ENCODE measurements around the gene COMMD8.

COMMD8 gene

DNA sequence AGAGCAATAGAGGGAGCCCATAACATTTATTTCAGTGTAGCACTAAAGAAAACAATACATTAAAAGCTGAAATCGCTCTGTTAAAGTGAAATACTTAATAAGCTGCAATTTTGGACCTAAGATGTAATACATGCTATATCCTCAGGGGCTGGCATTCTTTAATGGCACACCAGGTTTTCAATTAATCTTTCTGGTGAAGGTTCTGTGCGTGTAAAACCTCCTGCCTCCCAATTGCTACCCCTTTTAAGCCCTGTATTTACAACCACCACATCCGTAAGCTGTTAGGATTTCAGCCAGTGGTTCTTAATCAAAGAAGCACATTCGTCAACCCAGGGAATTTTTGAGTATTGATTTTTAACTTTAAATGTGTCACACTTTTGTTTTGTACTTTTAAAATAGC is 7.6 kb upstream of the COMMD8 start:
- no peak for DNase-seq

DNA sequence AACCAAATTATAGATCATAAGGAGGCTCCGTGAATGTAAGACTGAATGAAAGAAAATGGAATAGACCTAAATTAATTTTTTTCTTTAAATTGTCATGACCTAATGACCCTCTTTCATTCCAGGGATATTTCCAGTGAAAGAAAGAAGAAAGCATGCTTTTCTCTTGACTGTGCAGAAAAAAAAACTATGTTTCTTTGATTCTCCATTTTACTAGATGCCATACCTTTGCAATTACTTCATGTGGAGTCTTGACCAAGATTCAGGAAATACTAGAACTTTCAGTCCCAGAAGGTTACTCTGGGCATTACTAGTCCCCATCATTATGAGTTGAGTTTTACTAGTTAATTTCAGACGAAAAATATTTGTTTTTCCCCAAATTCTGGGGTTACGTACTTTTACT is 6.4 kb upstream of the COMMD8 start:
- no peak for DNase-seq

DNA sequence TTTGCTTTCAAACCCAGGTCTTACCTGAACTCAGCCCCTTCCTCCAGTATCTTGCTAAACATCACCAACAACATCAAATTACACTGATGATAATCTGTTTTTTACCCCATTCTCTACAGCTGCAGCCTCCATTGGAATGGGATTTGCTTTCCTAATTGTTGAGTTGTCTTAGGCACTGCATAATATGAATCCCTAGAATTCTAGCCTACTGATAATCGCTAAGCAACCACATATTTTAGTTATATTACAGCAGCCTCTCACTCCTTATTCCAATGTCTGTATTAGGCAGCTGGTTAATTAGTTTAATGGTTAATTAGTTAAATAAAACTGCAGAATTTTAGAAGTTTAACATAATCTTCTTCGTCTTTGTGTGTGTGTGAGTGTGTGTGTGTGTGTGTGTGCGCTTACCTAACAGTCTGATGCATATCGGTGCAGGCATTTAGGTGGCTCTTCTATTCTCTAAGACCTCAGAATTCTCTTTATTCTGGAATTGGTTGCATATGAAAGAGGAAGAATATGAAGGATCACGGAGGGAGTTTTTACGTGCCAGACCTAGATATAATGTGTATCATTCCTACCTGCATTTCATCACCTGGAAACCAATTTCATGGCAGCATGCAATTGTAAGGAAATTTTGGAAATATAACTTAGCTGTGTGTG is 5.3 kb upstream of the COMMD8 start:
- no peak for DNase-seq

DNA sequence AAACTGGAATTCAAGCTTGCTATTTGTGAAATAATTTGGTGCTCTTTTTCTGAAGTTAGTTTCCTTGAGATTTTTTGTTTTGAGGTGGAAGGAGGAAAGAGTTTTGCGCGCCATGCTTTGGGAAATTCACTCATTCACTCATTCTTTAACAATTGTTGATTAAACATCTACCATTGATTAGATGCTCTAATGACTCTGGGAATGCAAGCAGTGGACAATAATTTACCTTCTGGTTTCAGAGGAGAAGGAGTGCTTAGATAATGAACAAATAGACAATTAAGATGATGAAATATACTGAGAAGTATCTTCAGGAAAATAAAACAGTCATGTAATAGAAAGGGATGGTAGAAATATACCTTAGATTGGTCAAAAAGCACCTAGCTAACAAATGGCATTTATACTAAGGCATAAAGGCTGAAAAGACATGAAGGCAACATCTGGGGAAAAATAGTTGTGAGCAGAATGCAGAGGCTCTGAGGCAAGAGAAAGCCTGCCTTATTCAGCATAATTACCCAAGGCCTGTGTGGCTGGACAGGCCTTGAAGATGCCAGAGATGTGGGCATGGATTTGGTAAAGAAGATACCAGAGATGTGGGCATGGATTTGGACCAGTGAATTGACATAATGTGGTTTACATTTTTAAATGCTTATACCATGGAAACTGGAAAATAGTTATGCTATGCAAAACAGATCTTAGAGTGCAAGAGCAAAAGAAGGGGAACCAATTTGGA is 2.7 kb upstream of the COMMD8 start:
- no peak for DNase-seq

DNA sequence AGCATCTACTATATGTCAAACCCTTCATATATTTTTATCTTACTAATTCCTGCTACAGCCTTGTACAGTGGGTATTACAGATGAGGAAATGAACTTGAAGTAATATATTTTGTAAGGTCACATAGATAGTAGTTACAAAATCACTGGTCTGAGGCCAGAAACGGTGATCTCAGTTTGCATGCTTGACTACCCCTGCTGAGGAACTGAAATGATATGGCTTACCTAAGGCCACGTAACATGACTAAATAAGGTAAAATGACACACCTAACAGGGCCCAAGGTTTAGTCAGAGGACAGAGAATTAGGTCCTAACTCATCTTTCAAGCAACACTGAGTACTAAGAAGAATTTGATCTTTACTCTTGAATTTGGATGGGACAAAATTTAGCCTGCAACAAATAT is 1.5 kb upstream of the COMMD8 start:
- DNase-seq, result no peak

DNA sequence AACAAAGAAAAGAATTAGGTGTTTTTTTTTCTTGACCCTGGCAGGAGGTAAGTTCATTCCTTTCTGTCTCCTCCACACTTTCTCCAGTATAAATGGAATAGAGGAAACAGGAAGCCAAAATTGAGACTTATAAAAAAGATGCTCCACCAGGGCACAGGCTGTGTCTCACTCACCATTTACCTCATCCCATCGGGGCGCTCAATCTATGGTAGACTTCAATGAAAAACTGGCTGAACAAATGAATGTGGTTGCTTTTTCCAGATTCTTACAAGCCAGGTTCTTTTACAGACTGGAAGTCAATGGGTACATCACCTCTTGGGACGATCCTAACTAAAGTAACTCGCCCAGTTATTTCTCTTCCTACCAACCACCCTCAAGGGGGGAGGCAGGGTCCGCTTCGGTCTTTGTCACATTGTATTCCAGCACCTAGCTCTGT is 685 bp downstream of the COMMD8 start:
- DNase-seq, result no peak

DNA sequence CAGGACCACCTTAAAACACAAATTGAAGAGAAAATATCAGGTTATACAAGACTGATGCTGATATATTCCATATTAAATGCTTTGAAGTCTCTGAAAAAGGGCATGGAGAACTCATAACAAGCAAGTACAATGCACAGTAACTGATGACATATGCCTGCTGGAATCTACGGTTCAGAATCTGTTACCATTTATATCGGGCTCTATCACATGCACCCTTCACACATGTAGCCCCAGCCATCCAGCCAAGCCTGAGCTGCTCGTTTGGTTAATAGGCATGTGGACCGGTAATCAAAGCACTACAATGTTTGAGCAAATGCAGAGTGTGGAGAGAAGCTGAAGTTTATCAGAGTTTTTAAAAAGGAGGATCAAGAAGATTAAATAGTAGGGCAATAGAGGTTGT is 11.8 kb downstream of the COMMD8 start:
- no peak for DNase-seq

DNA sequence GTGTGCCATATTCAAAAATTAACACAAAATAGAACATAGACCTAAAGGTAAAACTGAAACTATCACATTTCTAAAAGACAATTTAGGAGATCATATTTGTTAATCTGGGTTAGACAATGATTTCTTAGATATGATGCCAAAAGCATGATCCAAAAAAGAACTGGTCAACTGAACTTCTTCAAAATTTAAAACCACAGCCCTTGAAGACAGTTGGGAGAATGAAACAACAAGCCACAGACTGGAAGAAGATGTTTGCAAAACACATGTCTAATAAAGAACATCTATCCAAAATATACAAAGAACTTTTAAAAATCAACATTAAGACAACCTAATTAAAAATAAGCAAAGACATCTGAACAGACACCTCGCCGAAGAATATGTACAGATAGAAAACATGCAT is 19.5 kb downstream of the COMMD8 start:
- no peak for DNase-seq

DNA sequence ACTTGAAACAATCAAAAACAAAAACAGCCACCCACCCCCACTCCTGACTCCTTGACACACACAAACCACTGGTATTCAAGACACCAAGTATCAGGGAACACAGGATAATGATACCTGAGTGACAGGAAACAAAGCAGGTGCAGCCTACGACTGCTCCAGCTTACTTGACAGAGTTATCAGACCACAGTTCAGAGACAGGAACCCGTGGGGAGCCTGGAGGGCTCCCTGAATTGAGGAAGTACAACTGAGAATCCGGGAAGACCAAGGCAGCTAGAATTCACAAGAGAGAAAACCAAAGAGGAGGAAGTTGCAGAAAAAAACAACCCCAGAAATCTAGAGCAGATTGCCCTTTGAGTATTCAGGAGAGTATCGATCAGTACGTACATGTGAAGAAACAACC is 20.5 kb downstream of the COMMD8 start:
- no peak for DNase-seq

DNA sequence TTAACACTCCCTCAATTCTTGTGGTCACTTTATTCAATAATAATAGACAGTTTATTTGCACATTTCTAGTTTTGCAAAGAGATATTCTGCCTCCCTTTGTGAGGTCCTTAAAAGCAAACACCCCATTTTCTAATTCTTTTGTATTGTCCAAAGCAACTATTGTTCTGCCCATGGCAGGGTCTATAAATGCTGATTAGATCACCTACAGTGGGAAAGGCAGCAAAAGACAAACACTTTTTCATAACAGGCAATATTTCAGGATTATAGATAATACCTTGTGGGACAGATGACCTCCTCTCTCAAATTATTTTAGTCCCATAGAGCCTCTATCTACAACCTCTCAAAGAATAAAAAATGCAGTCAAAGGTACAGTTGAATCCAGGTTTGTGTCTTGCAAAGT is 28.6 kb downstream of the COMMD8 start:
- no peak for DNase-seq

DNA sequence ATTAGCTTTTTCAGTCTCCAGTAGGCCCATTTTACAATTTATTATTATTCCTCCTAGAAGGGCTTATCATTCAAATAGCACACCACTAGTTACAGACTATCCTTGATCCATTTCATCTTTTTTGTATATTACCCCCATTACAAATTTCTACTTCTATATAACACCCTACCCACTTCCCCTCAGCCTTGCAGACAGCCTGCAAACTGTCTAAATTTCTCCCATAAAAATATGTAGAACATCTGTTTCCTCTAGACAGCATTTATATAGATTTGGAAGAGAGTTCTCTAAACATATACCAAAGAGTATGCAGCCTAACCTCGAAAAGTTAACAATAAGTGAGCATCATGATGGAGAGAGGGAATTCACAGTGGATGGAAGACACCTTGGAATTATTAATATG is 30.8 kb downstream of the COMMD8 start:
- DNase-seq, result no peak

DNA sequence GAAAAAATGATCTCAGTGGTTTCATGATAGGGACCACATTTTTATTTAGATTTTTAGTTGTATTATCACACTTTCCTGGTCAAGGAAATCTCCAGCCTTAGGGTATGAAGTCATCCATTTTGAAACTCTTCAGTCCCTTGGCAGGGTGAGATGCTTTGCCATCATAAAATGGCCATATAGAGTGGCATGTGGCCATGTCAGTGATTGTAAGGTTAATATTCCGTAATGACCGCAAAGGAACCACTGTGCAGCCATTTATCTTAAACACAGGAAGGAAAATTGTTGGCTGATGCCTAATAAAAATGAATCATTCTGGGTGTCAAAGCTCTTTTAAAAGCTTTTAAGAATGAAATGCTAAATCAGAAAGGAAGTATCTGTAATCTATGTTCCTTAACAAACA is 35.6 kb downstream of the COMMD8 start:
- no peak for DNase-seq

DNA sequence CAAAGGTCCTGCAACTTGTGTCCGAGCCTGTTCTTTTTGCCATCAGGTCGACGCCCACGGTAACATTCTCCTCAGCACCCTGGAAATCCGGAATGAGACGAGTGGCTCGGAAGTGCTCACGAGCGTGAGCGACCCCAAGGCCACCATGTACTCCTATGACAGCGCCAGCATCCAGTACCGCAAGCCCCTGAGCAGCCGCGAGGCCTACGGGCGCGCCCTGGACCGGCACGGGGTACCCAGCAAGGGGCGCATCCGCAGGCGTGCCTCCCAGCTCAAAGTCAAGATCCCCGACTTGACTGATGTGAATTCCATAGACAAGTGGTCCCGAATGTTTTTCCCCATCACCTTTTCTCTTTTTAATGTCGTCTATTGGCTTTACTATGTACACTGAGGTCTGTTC is 37.9 kb downstream of the COMMD8 start:
- no peak for DNase-seq

DNA sequence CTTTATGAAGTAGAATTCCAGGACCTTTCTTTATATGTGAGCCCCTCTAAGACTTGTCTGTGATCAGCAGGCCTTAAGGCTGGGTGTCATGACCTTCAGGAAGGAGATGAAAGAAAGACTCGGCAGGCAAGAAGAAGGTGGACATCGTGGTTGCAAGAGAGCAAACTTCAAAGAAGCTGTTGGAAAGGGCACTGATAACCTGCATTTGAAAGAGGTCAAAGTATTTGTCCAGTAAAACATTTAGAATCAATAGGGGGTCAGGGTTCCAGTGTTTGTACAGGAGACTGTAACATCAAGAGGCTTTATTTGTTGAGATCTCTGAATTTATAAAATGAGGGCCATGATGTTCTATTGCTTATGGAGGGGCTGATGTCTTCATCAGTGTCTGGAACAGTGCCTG is 44.2 kb downstream of the COMMD8 start:
- DNase-seq, result no peak

DNA sequence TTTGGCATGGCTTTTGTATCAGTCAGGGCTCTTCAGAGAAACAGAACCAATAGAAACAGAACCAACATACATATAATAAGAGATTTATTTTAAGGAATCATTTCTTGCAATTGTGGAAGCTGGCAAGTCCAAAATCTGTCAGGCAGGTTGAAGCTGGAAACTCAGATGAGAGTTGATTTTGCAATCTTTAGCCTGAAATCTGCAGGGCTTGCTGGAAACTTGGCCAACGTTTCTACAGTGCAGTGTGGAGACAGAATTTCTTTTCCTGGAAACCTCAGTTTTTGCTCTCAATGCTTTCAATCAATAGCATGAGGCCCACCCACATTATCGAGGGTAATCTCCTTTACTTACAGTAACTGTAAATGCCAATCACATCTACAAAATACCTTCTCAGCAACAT is 45.4 kb downstream of the COMMD8 start:
- DNase-seq, result no peak

DNA sequence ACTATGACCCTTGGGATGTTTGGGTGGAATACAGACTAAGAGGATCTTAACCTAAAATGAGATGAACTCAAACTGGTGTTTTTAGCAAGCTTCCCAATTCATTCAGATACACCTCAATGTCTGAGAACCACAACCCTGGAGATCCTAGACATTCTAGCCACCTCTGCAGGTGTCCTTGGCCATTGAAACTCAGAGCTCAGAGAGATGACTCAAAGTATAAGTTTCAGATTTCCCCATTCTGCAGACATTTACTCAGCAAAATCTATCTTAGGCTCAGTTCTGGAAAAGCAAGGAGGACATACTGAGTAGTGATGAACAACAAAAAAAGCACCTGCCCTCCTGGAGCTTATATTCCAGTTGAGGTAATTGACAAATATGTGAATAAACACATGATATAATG is 47.8 kb downstream of the COMMD8 start:
- DNase-seq, result no peak

DNA sequence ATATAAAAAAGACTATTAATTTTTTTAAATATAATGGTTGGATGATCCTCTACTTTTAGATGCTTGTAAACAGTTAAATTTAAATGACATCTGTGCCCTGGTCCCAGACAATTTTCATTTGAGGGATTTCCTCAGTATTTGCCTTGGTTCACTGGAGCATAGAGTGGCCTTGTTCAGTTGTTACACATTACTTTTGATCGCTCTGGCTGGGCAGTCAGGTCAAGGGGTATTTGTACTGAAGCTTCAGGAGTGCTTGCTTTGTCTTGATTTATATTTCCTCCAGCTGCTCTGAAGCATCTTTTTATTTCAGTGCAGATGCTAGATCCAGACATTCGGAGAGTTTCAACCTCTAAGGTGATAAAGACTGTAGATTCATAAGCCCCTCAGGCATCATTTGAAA is 50.0 kb downstream of the COMMD8 start:
- DNase-seq, result no peak

DNA sequence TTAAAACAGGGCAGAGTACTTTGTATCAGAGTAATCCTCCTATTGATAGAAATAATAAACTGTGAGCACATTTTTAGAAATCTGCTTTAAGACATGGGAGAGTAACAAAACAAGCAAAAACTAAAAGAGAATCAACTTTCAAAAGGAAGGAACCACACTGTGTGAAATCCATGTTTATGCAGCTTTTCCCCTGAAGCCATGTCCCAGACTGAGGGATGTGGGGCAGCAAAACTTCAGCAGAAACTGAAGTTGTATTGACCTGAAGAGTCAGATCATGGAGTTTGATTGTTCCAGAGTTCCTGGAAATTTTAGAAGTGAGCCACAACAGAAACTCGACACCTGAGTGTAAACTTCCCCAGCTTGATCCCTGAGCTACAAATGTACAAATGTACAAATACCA is 53.2 kb downstream of the COMMD8 start:
- no peak for DNase-seq

DNA sequence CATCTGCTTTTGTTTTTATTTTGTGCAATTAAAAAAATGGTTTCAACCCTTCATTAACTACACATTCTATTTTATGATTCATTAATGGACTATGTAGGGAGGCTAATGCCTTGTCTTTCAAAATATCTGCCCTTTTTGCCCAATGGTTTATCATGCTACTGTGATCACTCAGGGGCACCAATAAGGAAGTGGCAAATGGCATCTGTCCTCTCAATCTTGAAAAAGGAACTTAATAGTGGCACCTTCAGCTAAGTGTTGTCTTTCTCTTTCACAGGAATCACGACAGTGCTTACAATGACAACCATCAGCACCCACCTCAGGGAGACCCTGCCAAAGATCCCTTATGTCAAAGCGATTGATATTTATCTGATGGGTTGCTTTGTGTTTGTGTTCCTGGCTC is 57.1 kb downstream of the COMMD8 start:
- DNase-seq, result no peak
